Ascending aorta (tissue), 2 donors: ENCODE measurements around the gene ZNF267. TPM values are rescaled to one million over a fixed set of nuclear protein-coding genes. Genes with fewer than 3 reads are reported as not detected.

Source experiments
- DNase-seq, 2 donors: peaks; one replicate each; pipeline ENCODE4 v3.0.0-alpha.2; 2019; ENCODE audit warnings: low spot score in 2 of 2
- H3K27ac ChIP-seq, 2 donors: fragments of 200-600 bp; sonication (generic); one replicate each; pipeline ENCODE4 v1.5.1; 2016 to 2017; ENCODE audit warnings: mild to moderate bottlenecking in 1 of 2
- H3K27me3 ChIP-seq: fragments of 200-600 bp; sonication (generic); one replicate; pipeline ENCODE4 v1.5.1; 2017
- H3K36me3 ChIP-seq, 2 donors: fragments of 200-600 bp; sonication (generic); one replicate each; pipeline ENCODE4 v1.5.1; 2016
- H3K4me1 ChIP-seq, 2 donors: fragments of 200-600 bp; sonication (generic); one replicate each; pipeline ENCODE4 v1.5.1; 2016 to 2017; ENCODE audit warnings: mild to moderate bottlenecking in 1 of 2
- H3K4me3 ChIP-seq, 2 donors: fragments of 200-600 bp; sonication (generic); one replicate each; pipeline ENCODE4 v1.5.1; 2016 to 2017; ENCODE audit warnings: mild to moderate bottlenecking in 1 of 2
- H3K9me3 ChIP-seq, 2 donors: fragments of 200-600 bp; sonication (generic); one replicate each; pipeline ENCODE4 v1.5.1; 2016
- CTCF ChIP-seq, 3 experiments: fragments of 200-600 bp in 2 of 3; fragments of 450-650 bp in 1 of 3; sonication (generic) in 2 of 3; IDR thresholded peaks; one replicate each; pipeline ENCODE4 v1.5.1; 2016 to 2019; ENCODE audit warnings: antibody characterized with exemption in 3 of 3, mild to moderate bottlenecking in 1 of 3, moderate library complexity in 1 of 3
- intact Hi-C: fragments of 100-400 bp; cut with DNase I; formaldehyde crosslinking; loops from one replicate; pipeline ENCODE4 v1.15.1; 2023
- total RNA-seq: library from RNA; depleted of rRNA; stranded (reverse); fragments of >200 nt; gene quantifications from one replicate; pipeline ENCODE4 v1.1.0, GENCODE V29; 2016

Gene ZNF267
- total RNA-seq, 1 donor from 2014 or later, result 3.8 TPM

GRCh38 chr16:31875112-31875803 is 1.7 kb downstream of the ZNF267 start:
- H3K4me1 ChIP-seq, result peaks cover 3 to 16% of the 10 kb centered on the region in 2 donors
- DNase-seq, result no peak
- intact Hi-C loops, result loop anchor here (10.0 kb wide), 1 partner anchor 370 kb away; the partner anchor contains the start of gene RUSF1
- H3K9me3 ChIP-seq, result no peaks in the 10 kb centered on the region
- H3K27me3 ChIP-seq, result no peaks in the 10 kb centered on the region
- H3K36me3 ChIP-seq, result peaks cover 0 to 5% of the 10 kb centered on the region in 2 donors
- peak overlapping the region in 1 of 2 donors; percentile 88 for H3K27ac ChIP-seq
- peak overlapping the region; percentile 75 to 87 for H3K4me3 ChIP-seq
- no peak for TF ChIP-seq CTCF (IDR thresholded peaks at IDR 0.05)

- intact Hi-C loops, result loop anchor here (10.0 kb wide), 1 partner anchor 371 kb away; the partner anchor contains the start of gene RUSF1
- no peak for DNase-seq
- H3K27ac ChIP-seq, result no peak overlapping the region
- H3K4me1 ChIP-seq, result peaks cover 3 to 21% of the 10 kb centered on the region in 2 donors
- TF ChIP-seq CTCF (IDR thresholded peaks at IDR 0.05), result no peak
- peaks cover 0 to 5% of the 10 kb centered on the region in 2 donors for H3K36me3 ChIP-seq
- H3K4me3 ChIP-seq, result peak overlapping the region in 1 of 2 donors; percentile 75
- H3K27me3 ChIP-seq, result no peaks in the 10 kb centered on the region
- H3K9me3 ChIP-seq, result no peaks in the 10 kb centered on the region
Observed at GRCh38 chr16:31875928-31876547, 2.4 kb downstream of the ZNF267 start.

- no peak for DNase-seq
- Histone ChIP-seq H3K36me3 (peaks cover 0 to 5% of the 10 kb centered on the region in 2 donors), H3K4me3 (no peak overlapping the region), H3K27ac (peak overlapping the region in 1 of 2 donors; percentile 55), H3K4me1 (peaks cover 3 to 21% of the 10 kb centered on the region in 2 donors), H3K27me3 (no peaks in the 10 kb centered on the region), H3K9me3 (no peaks in the 10 kb centered on the region)
- intact Hi-C loops, result loop anchor here (10.0 kb wide), 1 partner anchor 372 kb away; the partner anchor contains the start of gene RUSF1
- no peak for TF ChIP-seq CTCF (IDR thresholded peaks at IDR 0.05)
Observed at GRCh38 chr16:31876951-31877828, 3.6 kb downstream of the ZNF267 start.

GRCh38 chr16:31877876-31878642 is 4.5 kb downstream of the ZNF267 start:
- no peaks in the 10 kb centered on the region for H3K9me3 ChIP-seq
- intact Hi-C loops, result loop anchor here (10.0 kb wide), 1 partner anchor 373 kb away; the partner anchor contains the start of gene RUSF1
- H3K4me3 ChIP-seq, result no peak overlapping the region
- H3K27me3 ChIP-seq, result no peaks in the 10 kb centered on the region
- no peak for TF ChIP-seq CTCF (IDR thresholded peaks at IDR 0.05)
- peak overlapping the region in 1 of 2 donors; percentile 55 for H3K27ac ChIP-seq
- H3K4me1 ChIP-seq, result peaks cover 3 to 18% of the 10 kb centered on the region in 2 donors
- H3K36me3 ChIP-seq, result peaks cover 0 to 5% of the 10 kb centered on the region in 2 donors
- DNase-seq, result no peak

- Histone ChIP-seq H3K27me3 (no peaks in the 10 kb centered on the region), H3K27ac (peak overlapping the region in 1 of 2 donors; percentile 47), H3K9me3 (no peaks in the 10 kb centered on the region), H3K4me1 (peaks cover 0 to 13% of the 10 kb centered on the region in 2 donors), H3K4me3 (no peak overlapping the region), H3K36me3 (peaks cover 3 to 5% of the 10 kb centered on the region in 2 donors)
- no peak for DNase-seq
- TF ChIP-seq CTCF (IDR thresholded peaks at IDR 0.05), result no peak
- intact Hi-C loops, result loop anchor here (10.0 kb wide), 1 partner anchor 375 kb away; the partner anchor contains the start of gene RUSF1
Observed at GRCh38 chr16:31879937-31880321, 6.3 kb downstream of the ZNF267 start.
